ENCODE measurements around the gene KYNU.
"Not testable (repeated sequence)": the region's sequence is repeated elsewhere in the genome, so short reads cannot be mapped to it uniquely, and the experiment has no call there.

The KYNU gene

DNA sequence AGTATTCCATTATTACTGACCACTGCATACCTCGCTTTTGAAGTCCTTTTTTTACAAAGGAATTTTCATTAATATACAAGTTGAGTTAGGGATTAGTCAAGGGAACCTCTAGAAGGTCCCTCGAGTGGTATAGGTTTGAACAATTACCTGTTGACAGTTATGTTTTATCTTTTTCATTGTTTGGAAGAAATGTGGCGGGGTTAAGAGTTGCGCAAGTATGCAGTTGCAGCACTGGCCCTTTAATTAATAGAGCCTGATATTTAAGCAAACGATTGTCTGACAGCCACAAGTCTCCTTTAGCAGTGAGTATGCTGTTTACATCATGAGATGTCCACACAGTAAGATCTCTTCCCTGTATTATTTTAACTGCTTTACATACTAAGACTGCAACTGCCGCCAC lies 24.3 kb downstream of the KYNU start:
- no peak for DNase-seq (ENCODE audit: extremely low spot score)
- TF ChIP-seq CTCF (IDR thresholded peaks at IDR 0.05; ENCODE audit: control extremely low read depth, extremely low read depth, low read depth, missing control alignments) = no peak
- ChIA-PET POLR2A (no interaction called here), CTCF (interaction anchor here (0.6 to 1.6 kb wide), 3 partner anchors 9 to 22 kb away, joined by 3 to 4 read pairs (median 3); no protein-coding TSS in a partner anchor)

GRCh38 chr2:142903726-142904125 lies 26.3 kb downstream of the KYNU start:
- POLR2A ChIA-PET = not testable (repeated sequence)

GRCh38 chr2:142907653-142908052 lies 30.2 kb downstream of the KYNU start:
- no peak for TF ChIP-seq CTCF (IDR thresholded peaks at IDR 0.05; ENCODE audit: control extremely low read depth, extremely low read depth, low read depth, missing control alignments)
- ChIA-PET CTCF (interaction anchor here (0.8 to 3.3 kb wide), 6 partner anchors 9 to 72 kb away, joined by 3 to 15 read pairs (median 5); no protein-coding TSS in a partner anchor), POLR2A (no interaction called here)
- no peak for DNase-seq (ENCODE audit: extremely low spot score)

More at GRCh38 chr2:142903726-142904125, 26.3 kb downstream of the KYNU start:
- DNase-seq (ENCODE audit: extremely low spot score); CTCF ChIA-PET: not testable (repeated sequence)

DNA sequence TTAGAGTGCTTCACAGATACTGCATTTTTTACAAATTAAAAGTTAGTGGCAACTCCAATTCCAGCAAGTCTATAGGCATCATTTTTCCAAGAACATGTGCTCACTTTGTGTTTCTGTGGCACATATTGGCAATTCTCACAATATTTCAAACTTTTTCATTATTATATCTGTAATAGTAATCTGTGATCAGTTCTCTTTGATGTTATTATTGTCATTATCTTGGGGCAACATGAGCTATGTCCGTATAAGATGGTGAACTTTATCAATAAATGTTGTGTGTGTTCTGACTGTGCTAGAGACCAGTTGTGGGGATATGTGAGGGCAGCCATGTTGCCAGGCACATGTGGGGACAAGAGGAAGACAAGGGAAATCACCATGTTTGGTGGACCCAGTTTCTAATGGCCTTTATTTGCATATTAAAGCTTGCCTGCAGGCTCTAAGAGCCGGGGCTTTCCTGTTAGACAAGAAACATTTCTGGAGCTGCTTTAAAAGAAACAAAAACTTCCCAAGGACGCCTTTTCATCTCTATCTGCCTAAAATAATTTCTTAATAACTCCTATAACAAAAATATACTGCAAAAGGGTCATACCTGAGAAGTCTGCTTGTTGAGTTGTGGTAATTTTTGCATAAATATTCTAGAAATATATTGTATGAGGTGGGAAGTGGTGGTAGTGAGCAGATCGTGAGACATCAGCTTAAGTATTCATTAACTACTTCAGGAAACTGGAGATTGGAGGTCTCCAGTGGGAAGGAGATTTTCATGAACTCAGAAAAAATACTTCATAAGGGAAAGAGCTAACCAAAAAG lies 37.2 kb downstream of the KYNU start:
- CTCF ChIA-PET = interaction anchor here (0.9 to 1.8 kb wide), 16 partner anchors 10 to 74 kb away, joined by 3 to 7 read pairs (median 4); no protein-coding TSS in a partner anchor
- DNase-seq (ENCODE audit: extremely low spot score) = peak; percentile 28
- TF ChIP-seq CTCF (IDR thresholded peaks at IDR 0.05; ENCODE audit: control extremely low read depth, extremely low read depth, low read depth, missing control alignments) = no peak
- POLR2A ChIA-PET = no interaction called here

GRCh38 chr2:142915502-142915901 lies 38.0 kb downstream of the KYNU start:
- CTCF ChIA-PET = interaction anchor here (0.9 to 1.8 kb wide), 14 partner anchors 8 to 73 kb away, joined by 3 to 7 read pairs (median 4); no protein-coding TSS in a partner anchor
- no peak for TF ChIP-seq CTCF (IDR thresholded peaks at IDR 0.05; ENCODE audit: control extremely low read depth, extremely low read depth, low read depth, missing control alignments)

DNA sequence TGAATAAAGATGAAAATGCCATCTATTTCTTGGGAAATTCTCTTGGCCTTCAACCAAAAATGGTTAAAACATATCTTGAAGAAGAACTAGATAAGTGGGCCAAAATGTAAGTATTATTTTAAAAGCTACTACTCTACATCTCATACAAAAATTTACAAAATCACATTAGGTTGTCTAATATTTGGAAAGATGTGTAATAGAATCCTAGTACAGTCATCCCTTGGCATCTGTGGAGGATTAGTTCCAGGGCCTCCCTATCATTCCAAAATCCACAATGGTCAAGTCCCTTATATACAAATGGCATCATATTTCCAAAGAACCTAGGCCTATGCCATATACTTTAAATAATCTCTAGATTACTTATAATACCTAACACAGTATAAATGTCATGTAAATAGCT lies 41.2 kb downstream of the KYNU start:
- TF ChIP-seq CTCF (IDR thresholded peaks at IDR 0.05; ENCODE audit: control extremely low read depth, extremely low read depth, low read depth, missing control alignments) = no peak
- no peak for DNase-seq (ENCODE audit: extremely low spot score)
- POLR2A ChIA-PET = no interaction called here
- CTCF ChIA-PET = interaction anchor here (1.0 kb wide), 1 partner anchor 55 kb away, joined by 4 read pairs; no protein-coding TSS in a partner anchor

More at GRCh38 chr2:142915502-142915901, 38.0 kb downstream of the KYNU start:
- POLR2A ChIA-PET = no interaction called here
- no peak for DNase-seq (ENCODE audit: extremely low spot score)

GRCh38 chr2:142920571-142920970 lies 43.1 kb downstream of the KYNU start:
- CTCF ChIA-PET = interaction anchor here (1.0 to 2.4 kb wide), 5 partner anchors 12 to 60 kb away, joined by 3 to 6 read pairs (median 3); no protein-coding TSS in a partner anchor
- no peak for TF ChIP-seq CTCF (IDR thresholded peaks at IDR 0.05; ENCODE audit: control extremely low read depth, extremely low read depth, low read depth, missing control alignments)
- no peak for DNase-seq (ENCODE audit: extremely low spot score)
- POLR2A ChIA-PET = no interaction called here
